DMS114 treated with DMSO at 0.1 percent for 48 hours (cell line): ENCODE data around the gene ZC3H15.
"Not testable (repeated sequence)": the region's sequence is repeated elsewhere in the genome, so short reads cannot be mapped to it uniquely, and the experiment has no call there.

Source experiments
- DNase-seq: peaks from one replicate; lab custom pipeline; 2025; ENCODE audit not compliant: unreplicated experiment; lab: John Stamatoyannopoulos, UW

Gene ZC3H15

GRCh38 chr2:186485871-186486650 lies at the start of gene ZC3H15:
Gene ZC3H15, plus strand, starts transcription at chr2:186486260. Its CDS starts 123 bp downstream, at chr2:186486383.
- peak; percentile 78 for DNase-seq

DNA sequence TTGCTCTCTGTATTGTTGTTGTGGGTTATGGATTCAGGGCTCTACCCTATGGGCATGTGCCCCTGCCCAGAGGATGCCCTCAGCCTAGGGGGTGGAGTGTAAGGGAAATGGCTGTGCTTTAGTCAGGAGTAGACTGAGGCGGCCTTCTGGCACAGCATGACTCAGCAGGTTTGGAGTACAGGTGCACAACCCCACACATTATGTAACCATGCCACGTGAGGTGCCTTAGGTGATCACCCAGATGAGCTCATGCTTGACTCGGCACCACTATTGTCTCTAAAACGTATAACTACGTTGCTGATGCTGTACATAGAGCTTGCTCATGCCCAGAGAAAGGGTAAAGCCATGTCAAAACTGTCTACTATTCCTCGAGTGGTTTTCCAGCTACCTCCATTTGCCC lies 48.3 kb upstream of the ZC3H15 start:
- no peak for DNase-seq

- DNase-seq = not testable (repeated sequence)
Observed at GRCh38 chr2:186439673-186440095, 46.4 kb upstream of the ZC3H15 start.

- no peak for DNase-seq
Observed at GRCh38 chr2:186440506-186440905, 45.6 kb upstream of the ZC3H15 start.

DNA sequence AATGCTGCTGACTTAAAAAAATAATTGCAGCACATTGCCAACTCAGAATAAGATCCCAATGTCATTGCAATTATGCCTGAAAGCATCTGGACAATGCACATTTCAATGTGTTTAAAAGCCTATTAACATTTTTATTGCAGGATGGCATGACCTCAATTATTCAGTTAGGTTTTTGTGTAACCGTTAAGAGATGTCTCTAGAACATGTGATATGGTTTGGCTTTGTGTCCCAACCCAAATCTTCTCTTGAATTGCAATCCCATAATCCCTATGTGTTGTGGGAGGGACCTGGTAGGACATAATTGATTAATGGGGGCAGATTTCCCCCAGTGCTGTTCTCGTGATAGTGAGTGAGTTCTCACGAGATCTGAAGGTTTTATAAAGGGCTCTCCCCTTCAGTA lies 43.2 kb upstream of the ZC3H15 start:
- no peak for DNase-seq

DNA sequence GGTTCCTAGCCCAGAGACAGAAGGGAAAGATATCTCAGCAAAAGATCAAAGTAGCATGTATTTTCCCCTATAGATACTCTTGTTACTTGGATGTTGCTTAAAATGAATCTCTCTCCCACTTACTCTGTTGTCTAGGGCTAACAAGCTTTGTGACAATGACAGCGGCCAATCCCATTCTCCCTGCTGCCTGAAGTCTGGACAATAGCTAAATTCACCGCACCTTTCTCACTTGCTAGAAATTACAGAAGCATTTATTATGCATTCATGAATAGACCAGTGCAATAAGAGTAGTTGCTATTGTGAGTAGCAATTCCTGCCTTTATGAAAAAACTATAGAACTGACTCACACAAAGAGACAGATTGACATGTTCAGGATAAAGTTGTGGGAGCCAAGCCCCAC lies 42.2 kb upstream of the ZC3H15 start:
- DNase-seq = no peak

- DNase-seq = no peak
Observed at GRCh38 chr2:186445506-186445905, 40.6 kb upstream of the ZC3H15 start.

GRCh38 chr2:186455613-186456012 lies 30.4 kb upstream of the ZC3H15 start:
- no peak for DNase-seq

- DNase-seq = no peak
Observed at GRCh38 chr2:186456941-186457340, 29.1 kb upstream of the ZC3H15 start.

DNA sequence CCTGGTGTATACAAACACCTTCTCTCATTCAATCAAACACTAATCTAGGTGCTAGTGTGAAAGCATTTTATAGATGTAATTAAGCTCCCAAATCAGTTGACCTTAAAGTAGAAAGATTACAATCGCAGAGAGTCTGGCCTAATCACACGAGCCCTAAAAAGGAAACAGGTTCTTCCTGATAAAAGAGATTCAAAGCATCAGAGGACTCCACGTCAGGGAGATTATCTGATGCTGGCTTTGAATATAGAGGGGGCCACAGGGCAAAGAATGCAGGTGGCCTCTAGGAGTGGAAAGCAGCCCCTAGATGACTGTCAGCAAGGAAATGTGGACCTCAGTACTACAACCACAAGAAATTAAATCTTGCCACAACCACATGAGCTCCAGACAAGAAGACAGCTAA lies 28.2 kb upstream of the ZC3H15 start:
- no peak for DNase-seq

GRCh38 chr2:186459009-186459408 lies 27.1 kb upstream of the ZC3H15 start:
- DNase-seq = no peak

DNA sequence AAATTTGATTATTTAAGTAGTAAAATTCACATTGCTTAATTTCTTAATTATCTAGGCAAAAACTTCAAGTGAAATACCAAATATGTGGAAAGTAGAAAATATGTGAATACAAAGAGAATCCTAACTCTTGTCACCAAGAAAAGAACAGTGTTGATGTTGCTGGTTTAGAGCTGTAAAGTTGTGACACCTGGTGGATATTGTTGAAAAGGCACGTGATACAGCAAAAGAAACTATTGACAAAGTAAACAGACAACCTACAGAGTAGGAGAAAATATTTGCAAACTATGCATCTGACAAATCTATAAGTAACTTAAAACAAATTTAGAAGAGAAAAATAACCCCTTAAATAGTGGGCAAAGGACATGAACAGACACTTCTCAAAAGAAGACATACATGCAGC lies 25.6 kb upstream of the ZC3H15 start:
- DNase-seq = no peak

DNA sequence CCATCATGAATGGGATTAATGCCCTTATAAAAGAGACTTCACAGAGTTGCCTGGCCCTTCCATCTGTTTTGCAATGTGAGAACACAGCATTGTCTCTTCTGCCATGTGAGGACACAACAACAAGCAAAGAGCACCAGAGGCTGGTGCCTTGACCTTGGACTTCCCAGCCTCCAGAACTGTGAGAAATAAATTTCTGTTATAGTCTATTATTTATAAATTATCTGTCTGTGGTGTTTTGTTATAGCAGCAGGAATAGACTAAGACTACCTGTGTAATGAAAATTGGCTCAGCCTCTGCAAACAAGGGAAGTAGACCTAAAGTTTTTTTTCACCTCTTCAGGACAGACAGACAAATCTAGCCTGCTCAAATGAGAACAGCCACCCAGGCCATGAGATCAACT lies 19.3 kb upstream of the ZC3H15 start:
- DNase-seq = no peak

DNA sequence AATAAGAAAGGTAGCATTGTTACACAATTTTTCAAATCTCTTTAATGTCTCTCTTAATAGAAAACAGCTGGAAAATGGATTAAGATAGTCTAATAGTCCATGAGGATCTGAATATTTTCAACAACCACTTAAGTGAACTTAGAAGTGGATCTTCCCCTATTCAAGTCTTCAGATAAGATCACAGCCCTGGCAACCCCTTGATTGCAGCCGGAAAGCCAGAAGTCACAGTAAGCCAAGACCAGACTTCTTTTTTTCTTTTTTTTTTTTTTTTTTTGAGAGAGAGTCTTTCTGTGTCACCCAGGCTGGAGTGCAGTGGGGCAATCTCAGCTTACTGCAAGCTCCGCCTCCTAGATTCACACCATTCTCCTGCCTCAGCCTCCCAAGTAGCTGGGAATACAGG lies 18.6 kb upstream of the ZC3H15 start:
- no peak for DNase-seq

DNA sequence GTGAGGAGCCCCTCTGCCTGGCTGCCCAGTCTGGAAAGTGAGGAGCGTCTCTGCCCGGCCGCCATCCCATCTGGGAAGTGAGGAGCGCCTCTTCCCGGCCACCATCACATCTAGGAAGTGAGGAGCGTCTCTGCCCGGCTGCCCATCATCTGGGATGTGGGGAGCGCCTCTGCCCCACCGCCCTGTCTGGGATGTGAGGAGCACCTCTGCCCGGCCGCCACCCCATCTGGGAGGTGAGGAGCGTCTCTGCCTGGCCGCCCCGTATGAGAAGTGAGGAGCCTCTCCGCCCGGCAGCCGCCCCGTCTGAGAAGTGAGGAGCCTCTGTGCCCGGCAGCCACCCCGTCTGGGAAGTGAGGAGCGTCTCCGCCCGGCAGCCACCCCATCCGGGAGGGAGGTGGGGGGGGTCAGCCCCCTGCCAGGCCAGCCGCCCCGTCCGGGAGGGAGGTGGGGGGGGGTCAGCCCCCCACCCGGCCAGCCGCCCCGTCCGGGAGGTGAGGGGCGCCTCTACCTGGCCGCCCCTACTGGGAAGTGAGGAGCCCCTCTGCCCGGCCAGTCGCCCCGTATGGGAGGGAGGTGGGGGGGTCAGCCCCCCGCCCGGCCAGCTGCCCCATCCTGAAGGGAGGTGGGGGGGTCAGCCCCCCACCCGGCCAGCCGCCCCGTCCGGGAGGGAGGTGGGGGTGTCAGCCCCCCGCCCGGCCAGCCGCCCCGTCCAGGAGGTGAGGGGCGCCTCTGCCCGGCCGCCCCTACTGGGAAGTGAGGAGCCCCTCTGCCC lies 13.2 kb upstream of the ZC3H15 start:
- DNase-seq = not testable (repeated sequence)

DNA sequence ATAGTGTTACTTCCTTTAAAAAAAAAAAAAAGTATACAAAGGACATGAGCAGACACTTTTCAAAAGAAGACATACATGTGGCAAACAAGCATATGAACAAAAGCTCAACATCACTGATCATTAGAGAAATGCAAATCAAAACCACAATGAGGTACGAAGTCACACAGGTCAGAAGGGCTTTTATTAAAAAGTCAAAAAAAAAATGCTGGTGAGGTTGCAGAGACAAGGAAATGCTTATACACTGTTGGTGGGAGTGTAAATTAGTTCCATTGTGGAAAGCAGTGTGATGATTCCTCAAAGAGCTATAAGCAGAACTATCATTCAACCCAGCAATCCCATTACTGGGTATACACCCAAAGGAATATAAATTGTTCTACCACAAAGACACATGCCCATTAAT lies 11.8 kb upstream of the ZC3H15 start:
- not testable (repeated sequence) for DNase-seq

DNA sequence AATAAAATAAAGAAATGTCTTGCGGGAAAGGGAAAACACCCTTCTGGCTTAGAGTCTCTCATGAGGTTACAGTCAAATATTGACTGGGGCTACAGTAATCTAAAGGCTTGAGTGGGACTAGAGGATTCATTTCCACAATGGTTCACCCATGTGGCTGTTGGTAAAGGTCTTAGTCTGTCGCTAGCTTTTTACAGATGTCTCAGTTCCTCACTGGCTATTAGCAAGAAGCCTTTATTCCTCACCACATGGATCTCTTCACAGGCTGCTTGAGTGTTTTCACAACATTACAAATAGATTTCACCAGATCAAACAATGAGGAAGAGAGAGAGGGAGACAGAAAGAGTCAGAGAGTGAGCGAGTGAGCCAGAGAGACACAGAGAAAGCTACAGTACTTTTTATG lies 8.3 kb upstream of the ZC3H15 start:
- no peak for DNase-seq

GRCh38 chr2:186480991-186481390 lies 5.1 kb upstream of the ZC3H15 start:
- DNase-seq = no peak

- no peak for DNase-seq
Observed at GRCh38 chr2:186484062-186484735, 1.9 kb upstream of the ZC3H15 start.

GRCh38 chr2:186485576-186485870 lies 537 bp upstream of the ZC3H15 start:
- DNase-seq = no peak

GRCh38 chr2:186486651-186487647 lies 889 bp downstream of the ZC3H15 start:
- DNase-seq = no peak
